NB4 (cell line): ENCODE data around the gene TMC4.

Experiments
- CTCF ChIP-seq: IDR thresholded peaks from one replicate; pipeline ENCODE4 v1.5.1; 2012; ENCODE audit warnings: low read depth, low read length
- MAX ChIP-seq: IDR thresholded peaks from 2 replicates; pipeline ENCODE4 v1.6.1; 2011; ENCODE audit warnings: low read depth, low read length
- POLR2A ChIP-seq: IDR thresholded peaks from 2 replicates; pipeline ENCODE4 v1.6.1; 2011; ENCODE audit warnings: mild to moderate bottlenecking; ENCODE audit not compliant: insufficient read length; ENCODE audit errors: extremely low read depth

- no peak for TF ChIP-seq CTCF
- TF ChIP-seq POLR2A, result no peak
- TF ChIP-seq MAX, result no peak
These were observed 34.7 kb upstream of the TMC4 start for GRCh38 chr19:54207676-54207982.
